ENCODE results near the gene FILIP1.

DNA sequence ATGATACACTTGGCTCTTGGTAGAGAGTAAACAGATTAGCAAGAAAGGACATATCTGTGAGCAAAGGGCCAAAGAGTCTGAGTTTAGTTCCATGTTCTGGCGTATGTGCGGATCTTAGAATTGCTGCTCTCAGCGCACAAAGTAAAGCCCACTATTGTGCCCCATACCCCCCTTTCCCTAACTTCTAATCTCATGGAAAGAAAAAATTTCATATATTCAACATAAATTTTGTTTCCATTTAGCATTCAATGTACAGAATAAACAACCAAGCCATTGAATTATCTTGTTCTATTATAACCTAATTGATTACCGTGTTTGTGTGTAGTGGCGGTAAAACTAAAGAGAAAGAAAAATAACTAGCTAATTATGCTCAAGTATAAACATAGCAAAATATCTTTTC lies 30.5 kb downstream of the FILIP1 start:
- TF ChIP-seq, protein P1, sequence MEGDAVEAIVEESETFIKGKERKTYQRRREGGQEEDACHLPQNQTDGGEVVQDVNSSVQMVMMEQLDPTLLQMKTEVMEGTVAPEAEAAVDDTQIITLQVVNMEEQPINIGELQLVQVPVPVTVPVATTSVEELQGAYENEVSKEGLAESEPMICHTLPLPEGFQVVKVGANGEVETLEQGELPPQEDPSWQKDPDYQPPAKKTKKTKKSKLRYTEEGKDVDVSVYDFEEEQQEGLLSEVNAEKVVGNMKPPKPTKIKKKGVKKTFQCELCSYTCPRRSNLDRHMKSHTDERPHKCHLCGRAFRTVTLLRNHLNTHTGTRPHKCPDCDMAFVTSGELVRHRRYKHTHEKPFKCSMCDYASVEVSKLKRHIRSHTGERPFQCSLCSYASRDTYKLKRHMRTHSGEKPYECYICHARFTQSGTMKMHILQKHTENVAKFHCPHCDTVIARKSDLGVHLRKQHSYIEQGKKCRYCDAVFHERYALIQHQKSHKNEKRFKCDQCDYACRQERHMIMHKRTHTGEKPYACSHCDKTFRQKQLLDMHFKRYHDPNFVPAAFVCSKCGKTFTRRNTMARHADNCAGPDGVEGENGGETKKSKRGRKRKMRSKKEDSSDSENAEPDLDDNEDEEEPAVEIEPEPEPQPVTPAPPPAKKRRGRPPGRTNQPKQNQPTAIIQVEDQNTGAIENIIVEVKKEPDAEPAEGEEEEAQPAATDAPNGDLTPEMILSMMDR (IDR thresholded peaks at IDR 0.05), result no peak
- TF ChIP-seq POLR2A (IDR thresholded peaks at IDR 0.05), result no peak
